ENCODE data around the gene TFF1.

The TFF1 gene

DNA sequence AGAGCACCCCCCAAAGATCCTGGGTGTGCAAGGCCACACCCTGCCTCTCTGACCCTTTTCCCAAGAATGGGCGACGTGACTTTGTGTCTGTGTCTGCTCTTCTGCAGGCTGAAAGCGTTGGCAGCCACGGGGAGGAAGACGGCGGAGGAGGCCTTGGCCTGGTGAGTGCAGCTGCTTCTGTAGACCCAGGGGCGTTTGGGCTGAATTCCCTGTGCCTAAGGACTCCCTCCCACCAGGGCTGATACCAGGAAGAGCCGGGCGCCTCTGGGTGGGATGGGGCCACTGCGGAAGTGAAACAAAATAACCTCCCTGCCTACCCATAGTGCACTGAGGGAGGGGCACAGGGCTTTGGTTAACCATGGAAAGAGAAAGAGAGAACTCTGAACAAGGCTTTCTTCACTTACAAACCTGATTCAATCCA is 39.9 kb upstream of the TFF1 start:
- no peak overlapping the region for H3K27ac ChIP-seq (replicated peaks)
- DNase-seq (ENCODE audit: low read depth in 1 of 2, low spot score in 1 of 2): no peak
- no peaks in the 10 kb centered on the region for H3K27me3 ChIP-seq (ENCODE audit: insufficient read depth, poor library complexity, severe bottlenecking)
- no peak overlapping the region for H3K4me3 ChIP-seq (replicated peaks; ENCODE audit: insufficient read depth, low read length)
- no peak for TF ChIP-seq POLR2AphosphoS5 (IDR thresholded peaks at IDR 0.05; ENCODE audit: low read depth)
- no peak for TF ChIP-seq GABPA (IDR thresholded peaks at IDR 0.05; ENCODE audit: low read depth)
- TF ChIP-seq SPI1 (IDR thresholded peaks at IDR 0.05; ENCODE audit: borderline replicate concordance, low read depth): no peak
- TF ChIP-seq, protein P1, sequence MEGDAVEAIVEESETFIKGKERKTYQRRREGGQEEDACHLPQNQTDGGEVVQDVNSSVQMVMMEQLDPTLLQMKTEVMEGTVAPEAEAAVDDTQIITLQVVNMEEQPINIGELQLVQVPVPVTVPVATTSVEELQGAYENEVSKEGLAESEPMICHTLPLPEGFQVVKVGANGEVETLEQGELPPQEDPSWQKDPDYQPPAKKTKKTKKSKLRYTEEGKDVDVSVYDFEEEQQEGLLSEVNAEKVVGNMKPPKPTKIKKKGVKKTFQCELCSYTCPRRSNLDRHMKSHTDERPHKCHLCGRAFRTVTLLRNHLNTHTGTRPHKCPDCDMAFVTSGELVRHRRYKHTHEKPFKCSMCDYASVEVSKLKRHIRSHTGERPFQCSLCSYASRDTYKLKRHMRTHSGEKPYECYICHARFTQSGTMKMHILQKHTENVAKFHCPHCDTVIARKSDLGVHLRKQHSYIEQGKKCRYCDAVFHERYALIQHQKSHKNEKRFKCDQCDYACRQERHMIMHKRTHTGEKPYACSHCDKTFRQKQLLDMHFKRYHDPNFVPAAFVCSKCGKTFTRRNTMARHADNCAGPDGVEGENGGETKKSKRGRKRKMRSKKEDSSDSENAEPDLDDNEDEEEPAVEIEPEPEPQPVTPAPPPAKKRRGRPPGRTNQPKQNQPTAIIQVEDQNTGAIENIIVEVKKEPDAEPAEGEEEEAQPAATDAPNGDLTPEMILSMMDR (IDR thresholded peaks at IDR 0.05; ENCODE audit: insufficient read depth, low read length): no peak
- TF ChIP-seq, protein P2, sequence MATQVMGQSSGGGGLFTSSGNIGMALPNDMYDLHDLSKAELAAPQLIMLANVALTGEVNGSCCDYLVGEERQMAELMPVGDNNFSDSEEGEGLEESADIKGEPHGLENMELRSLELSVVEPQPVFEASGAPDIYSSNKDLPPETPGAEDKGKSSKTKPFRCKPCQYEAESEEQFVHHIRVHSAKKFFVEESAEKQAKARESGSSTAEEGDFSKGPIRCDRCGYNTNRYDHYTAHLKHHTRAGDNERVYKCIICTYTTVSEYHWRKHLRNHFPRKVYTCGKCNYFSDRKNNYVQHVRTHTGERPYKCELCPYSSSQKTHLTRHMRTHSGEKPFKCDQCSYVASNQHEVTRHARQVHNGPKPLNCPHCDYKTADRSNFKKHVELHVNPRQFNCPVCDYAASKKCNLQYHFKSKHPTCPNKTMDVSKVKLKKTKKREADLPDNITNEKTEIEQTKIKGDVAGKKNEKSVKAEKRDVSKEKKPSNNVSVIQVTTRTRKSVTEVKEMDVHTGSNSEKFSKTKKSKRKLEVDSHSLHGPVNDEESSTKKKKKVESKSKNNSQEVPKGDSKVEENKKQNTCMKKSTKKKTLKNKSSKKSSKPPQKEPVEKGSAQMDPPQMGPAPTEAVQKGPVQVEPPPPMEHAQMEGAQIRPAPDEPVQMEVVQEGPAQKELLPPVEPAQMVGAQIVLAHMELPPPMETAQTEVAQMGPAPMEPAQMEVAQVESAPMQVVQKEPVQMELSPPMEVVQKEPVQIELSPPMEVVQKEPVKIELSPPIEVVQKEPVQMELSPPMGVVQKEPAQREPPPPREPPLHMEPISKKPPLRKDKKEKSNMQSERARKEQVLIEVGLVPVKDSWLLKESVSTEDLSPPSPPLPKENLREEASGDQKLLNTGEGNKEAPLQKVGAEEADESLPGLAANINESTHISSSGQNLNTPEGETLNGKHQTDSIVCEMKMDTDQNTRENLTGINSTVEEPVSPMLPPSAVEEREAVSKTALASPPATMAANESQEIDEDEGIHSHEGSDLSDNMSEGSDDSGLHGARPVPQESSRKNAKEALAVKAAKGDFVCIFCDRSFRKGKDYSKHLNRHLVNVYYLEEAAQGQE (IDR thresholded peaks at IDR 0.05; ENCODE audit: insufficient replicate concordance, low read depth): no peak

DNA sequence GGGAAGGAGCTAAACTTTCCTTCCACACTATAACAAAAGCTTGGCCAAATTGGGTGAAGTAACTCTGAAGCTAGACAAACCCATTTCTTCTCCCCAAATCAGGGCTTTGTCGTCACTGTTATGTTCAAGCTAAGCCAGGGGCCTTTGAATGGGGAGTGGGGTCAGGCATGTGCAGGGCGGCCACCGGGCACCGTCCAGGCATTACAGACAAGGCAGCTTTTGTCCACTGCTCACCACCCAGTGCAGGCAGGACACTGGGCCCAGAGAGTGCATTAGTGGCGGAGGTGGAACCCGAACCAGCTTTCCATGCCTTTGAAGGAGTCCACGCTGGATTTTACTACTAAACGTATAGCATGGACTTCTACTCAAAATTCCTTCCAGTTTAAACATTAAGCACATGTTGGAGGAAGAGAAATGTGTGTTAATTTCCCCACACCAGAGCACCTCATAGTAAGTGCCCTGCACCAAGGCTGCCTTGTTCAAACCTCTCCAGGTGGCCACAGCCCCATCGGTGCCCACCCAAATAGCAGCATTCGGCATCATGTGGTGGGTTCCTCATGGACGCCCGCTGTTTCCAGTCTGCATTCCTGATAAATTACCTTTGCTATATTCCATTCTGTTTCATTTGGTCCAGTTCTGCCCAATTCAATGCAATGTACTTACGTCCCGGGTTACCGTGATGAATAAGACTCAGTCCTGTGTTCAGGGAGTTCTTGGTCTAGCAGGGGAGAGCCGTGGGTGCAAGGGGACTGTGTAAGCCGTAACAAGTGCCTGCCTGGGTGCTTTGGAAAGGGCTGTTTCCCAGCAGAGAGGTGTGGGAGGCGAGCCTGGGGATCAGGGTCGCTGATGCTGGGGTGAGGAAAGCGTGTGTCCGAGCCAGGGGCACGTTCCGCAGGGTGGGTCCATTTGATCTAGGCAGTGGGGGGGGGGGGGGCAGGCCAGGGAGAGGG is 39.0 kb upstream of the TFF1 start:
- H3K4me3 ChIP-seq (replicated peaks; ENCODE audit: insufficient read depth, low read length): no peak overlapping the region
- DNase-seq (ENCODE audit: low read depth in 1 of 2, low spot score in 1 of 2): no peak
- TF ChIP-seq, protein P2 (IDR thresholded peaks at IDR 0.05; ENCODE audit: insufficient replicate concordance, low read depth): no peak
- H3K27ac ChIP-seq (replicated peaks): no peak overlapping the region
- H3K27me3 ChIP-seq (ENCODE audit: insufficient read depth, poor library complexity, severe bottlenecking): no peaks in the 10 kb centered on the region

DNA sequence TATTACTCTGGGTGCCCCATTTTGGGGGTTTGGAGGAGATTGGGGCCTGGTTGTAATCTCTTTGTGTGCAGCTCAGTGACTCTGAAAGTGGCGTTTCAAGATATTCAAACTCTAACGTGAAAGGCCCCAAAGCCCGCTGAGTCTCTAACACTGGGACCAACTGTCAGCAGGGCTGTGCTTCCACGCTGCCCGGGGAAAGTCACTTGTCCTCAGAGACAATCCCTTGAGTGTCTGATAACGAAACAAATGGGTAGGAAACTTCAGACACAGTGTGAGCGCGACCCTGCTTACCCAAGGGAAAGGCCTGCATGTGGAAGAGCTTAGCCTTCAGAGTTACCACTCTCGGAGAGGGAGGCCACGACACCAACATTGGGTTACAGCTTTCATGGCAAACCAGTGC is 38.2 kb upstream of the TFF1 start:
- TF ChIP-seq, protein P1 (IDR thresholded peaks at IDR 0.05; ENCODE audit: insufficient read depth, low read length): no peak
- TF ChIP-seq POLR2AphosphoS5 (IDR thresholded peaks at IDR 0.05; ENCODE audit: low read depth) (no peak), SPI1 (IDR thresholded peaks at IDR 0.05; ENCODE audit: borderline replicate concordance, low read depth) (no peak), GABPA (IDR thresholded peaks at IDR 0.05; ENCODE audit: low read depth) (no peak)
- TF ChIP-seq, protein P2 (IDR thresholded peaks at IDR 0.05; ENCODE audit: insufficient replicate concordance, low read depth): no peak
- DNase-seq (ENCODE audit: low read depth in 1 of 2, low spot score in 1 of 2): no peak
- Histone ChIP-seq H3K27ac (replicated peaks) (no peak overlapping the region), H3K27me3 (ENCODE audit: insufficient read depth, poor library complexity, severe bottlenecking) (no peaks in the 10 kb centered on the region), H3K4me3 (replicated peaks; ENCODE audit: insufficient read depth, low read length) (no peak overlapping the region)

Data from HL-60 (cell line).